WERI-Rb-1 (cell line): ENCODE measurements around the gene UBE2A.

Source experiments
- DNase-seq: peaks from one replicate; pipeline ENCODE4 v3.0.0-alpha.2; 2020
- H3K27ac ChIP-seq: fragments of 250-450 bp; sonication (Bioruptor Pico); 2 replicates; pipeline ENCODE4 v1.5.1; 2020; ENCODE audit warnings: mild to moderate bottlenecking, moderate library complexity
- H3K27me3 ChIP-seq: fragments of 250-450 bp; sonication (Bioruptor Pico); 2 replicates; pipeline ENCODE4 v1.5.1; 2021; ENCODE audit warnings: mild to moderate bottlenecking, low read depth, moderate library complexity; ENCODE audit not compliant: insufficient read depth, severe bottlenecking
- H3K36me3 ChIP-seq: fragments of 250-450 bp; sonication (Bioruptor Pico); 2 replicates; pipeline ENCODE4 v1.5.1; 2020; ENCODE audit warnings: mild to moderate bottlenecking, moderate library complexity
- H3K4me3 ChIP-seq: 2 replicates; pipeline ENCODE4 v1.5.1; 2011; ENCODE audit warnings: low read depth, mild to moderate bottlenecking, control low read depth, low read length
- H3K9me3 ChIP-seq: fragments of 250-450 bp; sonication (Bioruptor Pico); 2 replicates; pipeline ENCODE4 v1.5.1; 2021; ENCODE audit warnings: mild to moderate bottlenecking, moderate library complexity; ENCODE audit not compliant: severe bottlenecking
- CTCF ChIP-seq: IDR thresholded peaks from 2 replicates; pipeline ENCODE4 v1.5.1; 2011; ENCODE audit warnings: low read depth, mild to moderate bottlenecking, control low read depth, inconsistent platforms, low read length

Gene UBE2A

GRCh38 chrX:119604766-119605463 lies 30.6 kb downstream of the UBE2A start:
- Histone ChIP-seq H3K4me3 (peak overlapping the region; percentile 52), H3K27ac (no peak overlapping the region), H3K27me3 (peaks cover 20% of the 10 kb centered on the region), H3K9me3 (no peaks in the 10 kb centered on the region), H3K36me3 (no peaks in the 10 kb centered on the region)
- DNase-seq, result no peak
- TF ChIP-seq CTCF, result no peak

- peak; percentile 35 for DNase-seq
- Histone ChIP-seq H3K4me3 (peak overlapping the region; percentile 74), H3K27ac (peak overlapping the region; percentile 68), H3K36me3 (no peaks in the 10 kb centered on the region), H3K27me3 (peaks cover 20% of the 10 kb centered on the region), H3K9me3 (no peaks in the 10 kb centered on the region)
- no peak for TF ChIP-seq CTCF
Measured at GRCh38 chrX:119605464-119606279, 31.3 kb downstream of the UBE2A start.

- Histone ChIP-seq H3K27me3 (peaks cover 20% of the 10 kb centered on the region), H3K27ac (peak within 1 kb of the TSS; percentile 68), H3K36me3 (no peaks in the 10 kb centered on the region), H3K4me3 (peak within 1 kb of the TSS; percentile 74), H3K9me3 (no peaks in the 10 kb centered on the region)
- TF ChIP-seq CTCF, result no peak
- DNase-seq, result peak; percentile 85
Measured at GRCh38 chrX:119606280-119607017, 32.1 kb downstream of the UBE2A start, which contains the start of gene NKRF. Gene NKRF (minus strand): TSS chrX:119606424.

DNA sequence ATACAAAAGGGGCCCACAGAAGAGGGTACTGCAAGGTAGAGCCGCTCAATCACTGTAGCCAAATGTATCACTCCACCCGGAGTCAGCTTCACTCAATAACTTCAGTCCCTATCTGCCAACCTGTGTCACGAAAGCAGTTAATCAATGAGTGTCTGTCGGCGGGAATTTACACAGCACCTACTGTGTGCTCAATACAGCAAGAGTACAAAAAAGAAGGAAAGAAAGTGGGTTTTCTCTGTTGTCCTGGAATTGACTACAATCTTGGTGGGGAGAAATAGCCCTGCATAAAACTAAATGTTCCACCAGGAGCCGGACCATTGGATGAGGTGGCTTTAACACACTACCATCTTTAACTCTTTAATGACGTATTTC lies 32.6 kb downstream of the UBE2A start:
- no peak overlapping the region for H3K4me3 ChIP-seq
- H3K36me3 ChIP-seq, result no peaks in the 10 kb centered on the region
- peaks cover 20% of the 10 kb centered on the region for H3K27me3 ChIP-seq
- no peaks in the 10 kb centered on the region for H3K9me3 ChIP-seq
- no peak for TF ChIP-seq CTCF
- H3K27ac ChIP-seq, result no peak overlapping the region
- DNase-seq, result no peak

DNA sequence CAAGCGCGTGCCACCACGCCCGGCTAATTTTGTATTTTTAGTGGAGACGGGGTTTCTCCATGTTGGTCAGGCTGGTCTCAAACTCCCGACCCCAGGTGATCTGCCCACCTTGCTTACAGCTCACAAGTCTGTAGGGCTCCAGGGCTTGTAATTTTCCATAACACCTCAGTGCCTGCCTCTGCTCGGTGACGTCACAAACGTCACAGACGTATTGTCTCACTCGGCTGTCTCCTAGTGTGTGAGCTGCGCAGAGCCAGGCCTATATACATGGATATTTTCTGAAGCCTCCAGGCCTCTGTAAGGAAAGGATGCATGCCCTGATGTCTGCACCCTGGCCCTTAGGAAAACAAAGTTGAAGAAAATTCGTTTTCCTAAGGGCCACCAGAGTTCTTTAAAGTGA lies 40.4 kb downstream of the UBE2A start:
- Histone ChIP-seq H3K27ac (no peak overlapping the region), H3K9me3 (no peaks in the 10 kb centered on the region), H3K4me3 (no peak overlapping the region), H3K36me3 (no peaks in the 10 kb centered on the region), H3K27me3 (peaks cover 4% of the 10 kb centered on the region)
- no peak for TF ChIP-seq CTCF
- no peak for DNase-seq
